GM19193 (cell line): Measurements from ENCODE around the gene RFT1.

Source experiments
- POLR2A ChIP-seq: IDR thresholded peaks from 4 replicates; pipeline ENCODE4 v1.6.1; 2011; ENCODE audit not compliant: insufficient read depth, insufficient read length; ENCODE audit errors: extremely low read depth

The RFT1 gene

GRCh38 chr3:53130179-53131061 is at the start of gene RFT1:
TSS of gene RFT1 (minus strand) at chr3:53130435. CDS start at chr3:53130400, 35 bp downstream.
- peak; percentile 94 for TF ChIP-seq POLR2A

GRCh38 chr3:53179580-53179979 is 49.3 kb upstream of the RFT1 start:
- TF ChIP-seq POLR2A, result no peak

- no peak for TF ChIP-seq POLR2A
These were observed 48.0 kb upstream of the RFT1 start for GRCh38 chr3:53178246-53178645.

GRCh38 chr3:53175613-53176540 is 45.6 kb upstream of the RFT1 start:
- no peak for TF ChIP-seq POLR2A

- TF ChIP-seq POLR2A, result no peak
These were observed 44.4 kb upstream of the RFT1 start for GRCh38 chr3:53174346-53175250.

- TF ChIP-seq POLR2A, result no peak
These were observed 42.9 kb upstream of the RFT1 start for GRCh38 chr3:53173107-53173506.

- TF ChIP-seq POLR2A, result no peak
These were observed 41.7 kb upstream of the RFT1 start for GRCh38 chr3:53171827-53172505.

GRCh38 chr3:53171064-53171418 is 40.8 kb upstream of the RFT1 start:
- no peak for TF ChIP-seq POLR2A

- TF ChIP-seq POLR2A, result peak; percentile 30
These were observed 40.3 kb upstream of the RFT1 start for GRCh38 chr3:53170325-53171063.

- TF ChIP-seq POLR2A, result no peak
These were observed 39.6 kb upstream of the RFT1 start for GRCh38 chr3:53169832-53170324.

GRCh38 chr3:53169045-53169831 is 39.0 kb upstream of the RFT1 start:
- no peak for TF ChIP-seq POLR2A

- no peak for TF ChIP-seq POLR2A
These were observed 38.1 kb upstream of the RFT1 start for GRCh38 chr3:53168175-53168923.

- peak; percentile 38 for TF ChIP-seq POLR2A
These were observed 37.4 kb upstream of the RFT1 start for GRCh38 chr3:53167418-53168174.
